IPS DF 6.9 (cell line): ENCODE data around the gene RASA3.
"Not testable (repeated sequence)": the region's sequence is repeated elsewhere in the genome, so short reads cannot be mapped to it uniquely, and the experiment has no call there.

Experiments
- DNase-seq: peaks from one replicate; pipeline ENCODE4 v3.0.0-alpha.2; 2013; ENCODE audit warnings: low read depth, low spot score
- H3K27ac ChIP-seq: one replicate; pipeline ENCODE4 v1.5.1; 2013; ENCODE audit warnings: low read length, control low read depth
- H3K27me3 ChIP-seq: 2 replicates; pipeline ENCODE4 v1.6.1; 2013; ENCODE audit warnings: mild to moderate bottlenecking, low read length; ENCODE audit not compliant: control insufficient read depth, insufficient read depth
- H3K36me3 ChIP-seq: 2 replicates; pipeline ENCODE4 v1.6.1; 2013; ENCODE audit warnings: low read length; ENCODE audit not compliant: control insufficient read depth, insufficient read depth
- H3K4me1 ChIP-seq: 2 replicates; pipeline ENCODE4 v1.6.1; 2013; ENCODE audit warnings: low read length; ENCODE audit not compliant: control insufficient read depth, insufficient read depth
- H3K4me3 ChIP-seq: 2 replicates; pipeline ENCODE4 v1.5.1; 2013; ENCODE audit warnings: mild to moderate bottlenecking, low read length
- H3K9me3 ChIP-seq: 2 replicates; pipeline ENCODE4 v1.6.1; 2013; ENCODE audit warnings: low read length, inconsistent platforms; ENCODE audit not compliant: control insufficient read depth, insufficient read depth
- WGBS: extraction: QIAGEN DNeasy Blood & Tissue Kit; methylation state at CpG from one replicate; pipeline ENCODE4 v1.1.7; 2013; ENCODE audit warnings: mixed read lengths, missing lambda C conversion rate; ENCODE audit not compliant: insufficient read length, insufficient coverage; 5-methylcytosine and 5-hydroxymethylcytosine counted together

The RASA3 gene

DNA sequence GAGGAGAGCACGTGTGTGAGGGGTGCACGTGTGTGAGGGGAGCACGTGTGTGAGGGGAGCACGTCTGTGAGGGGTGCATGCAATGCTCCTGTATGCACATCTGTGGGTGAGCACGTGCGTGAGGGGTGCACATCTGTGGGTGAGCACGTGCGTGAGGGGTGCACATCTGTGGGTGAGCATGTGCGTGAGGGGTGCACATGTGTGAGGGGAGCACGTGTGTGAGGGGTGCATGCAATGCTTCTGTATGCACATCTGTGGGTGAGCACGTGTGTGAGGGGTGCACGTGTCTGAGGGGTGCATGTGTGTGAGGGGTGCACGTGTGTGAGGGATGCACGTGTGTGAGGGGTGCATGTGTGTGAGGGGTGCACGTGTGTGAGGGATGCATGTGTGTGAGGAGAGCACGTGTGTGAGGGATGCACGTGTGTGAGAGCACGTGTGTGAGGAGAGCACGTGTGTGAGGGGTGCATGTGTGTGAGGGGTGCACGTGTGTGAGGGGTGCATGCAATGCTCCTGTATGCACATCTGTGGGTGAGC lies 15.0 kb downstream of the RASA3 start:
- not testable (repeated sequence) for DNase-seq

DNA sequence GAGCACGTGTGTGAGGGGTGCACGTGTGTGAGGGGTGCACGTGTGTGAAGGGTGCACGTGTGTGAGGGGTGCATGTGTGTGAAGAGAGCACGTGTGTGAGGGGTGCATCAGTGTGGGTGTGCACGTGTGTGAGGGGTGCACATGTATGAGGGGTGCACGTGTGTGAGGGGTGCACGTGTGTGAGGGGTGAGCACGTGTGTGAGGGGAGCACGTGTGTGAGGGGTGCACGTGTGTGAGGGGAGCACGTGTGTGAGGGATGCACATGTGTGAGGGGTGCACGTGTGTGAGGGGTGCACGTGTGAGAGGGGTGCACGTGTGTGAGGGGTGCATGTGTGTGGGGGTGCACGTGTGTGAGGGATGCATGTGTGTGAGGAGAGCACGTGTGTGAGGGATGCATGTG lies 15.7 kb downstream of the RASA3 start:
- DNase-seq, result no peak
- H3K36me3 ChIP-seq, result peaks cover 3% of the 10 kb centered on the region; the same call in 1 of the 2 replicates
- no peaks in the 10 kb centered on the region for H3K27me3 ChIP-seq
- WGBS, result no CpG with 5 or more reads among the region's 17 CpGs
- no peak overlapping the region for H3K27ac ChIP-seq
- peaks cover 14% of the 10 kb centered on the region for H3K4me1 ChIP-seq
- H3K4me3 ChIP-seq, result no peak overlapping the region
- H3K9me3 ChIP-seq, result no peaks in the 10 kb centered on the region

More for the DNA sequence above, 15.0 kb downstream of the RASA3 start:
- H3K27me3 ChIP-seq, H3K4me3 ChIP-seq, H3K9me3 ChIP-seq, H3K36me3 ChIP-seq, H3K27ac ChIP-seq: not testable (repeated sequence)
- H3K4me1 ChIP-seq, result peaks cover 14% of the 10 kb centered on the region
- WGBS, result no CpG with 5 or more reads among the region's 20 CpGs

DNA sequence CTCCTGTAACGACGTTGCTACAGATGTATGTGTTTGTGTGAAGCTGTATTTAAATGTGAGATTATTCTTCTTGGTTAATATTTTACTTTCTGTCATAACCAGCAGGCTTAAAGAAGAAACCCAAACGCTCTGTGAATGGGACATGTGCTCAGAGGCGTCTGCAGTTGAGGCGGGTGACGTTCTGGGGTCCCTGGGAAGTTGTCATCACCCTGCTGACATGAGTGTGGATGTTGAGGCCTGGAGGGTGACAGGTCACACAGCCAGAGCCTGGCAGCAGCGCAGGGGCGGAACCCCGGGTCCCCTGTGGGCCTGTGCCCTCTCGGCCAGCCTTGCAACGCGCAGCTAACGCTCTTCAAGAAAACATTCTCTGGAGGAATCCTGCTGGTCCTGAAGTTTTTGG lies 16.6 kb downstream of the RASA3 start:
- Histone ChIP-seq H3K4me1 (peaks cover 15% of the 10 kb centered on the region), H3K27ac (no peak overlapping the region)
- no peak for DNase-seq

DNA sequence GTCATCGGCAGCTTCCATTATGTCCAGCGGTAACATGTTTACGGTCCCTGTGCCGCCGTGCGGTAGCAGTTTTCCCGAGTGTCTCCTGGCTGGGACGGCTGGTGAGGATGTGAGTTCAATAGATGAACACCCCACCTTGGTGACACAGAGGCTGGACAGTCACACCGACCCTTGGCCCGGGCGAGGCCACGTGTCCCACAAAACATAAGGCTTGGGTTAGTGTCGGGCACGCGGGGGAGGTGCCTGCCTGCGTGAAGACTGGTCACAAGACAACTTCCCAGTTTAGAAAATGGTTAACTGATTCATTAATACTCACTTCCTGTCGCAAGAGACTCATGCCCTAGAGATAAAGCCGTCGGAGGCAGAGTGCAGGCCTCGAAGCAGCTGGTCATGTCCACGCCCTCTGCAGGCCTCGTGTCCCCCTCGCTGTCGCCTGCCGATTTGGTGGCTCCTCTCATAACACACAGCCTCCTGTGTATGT lies 17.2 kb downstream of the RASA3 start:
- H3K9me3 ChIP-seq, result no peaks in the 10 kb centered on the region
- H3K4me3 ChIP-seq, result no peak overlapping the region
- peaks cover 17% of the 10 kb centered on the region for H3K4me1 ChIP-seq
- peaks cover 3% of the 10 kb centered on the region; the same call in 1 of the 2 replicates for H3K36me3 ChIP-seq
- no CpG with 5 or more reads among the region's 25 CpGs for WGBS
- H3K27me3 ChIP-seq, result no peaks in the 10 kb centered on the region
- H3K27ac ChIP-seq, result no peak overlapping the region
- DNase-seq, result no peak

More for the DNA sequence above, 16.6 kb downstream of the RASA3 start:
- H3K9me3 ChIP-seq, result no peaks in the 10 kb centered on the region
- H3K27me3 ChIP-seq, result no peaks in the 10 kb centered on the region
- no CpG with 5 or more reads among the region's 13 CpGs for WGBS
- H3K4me3 ChIP-seq, result no peak overlapping the region
- peaks cover 3% of the 10 kb centered on the region; the same call in 1 of the 2 replicates for H3K36me3 ChIP-seq

DNA sequence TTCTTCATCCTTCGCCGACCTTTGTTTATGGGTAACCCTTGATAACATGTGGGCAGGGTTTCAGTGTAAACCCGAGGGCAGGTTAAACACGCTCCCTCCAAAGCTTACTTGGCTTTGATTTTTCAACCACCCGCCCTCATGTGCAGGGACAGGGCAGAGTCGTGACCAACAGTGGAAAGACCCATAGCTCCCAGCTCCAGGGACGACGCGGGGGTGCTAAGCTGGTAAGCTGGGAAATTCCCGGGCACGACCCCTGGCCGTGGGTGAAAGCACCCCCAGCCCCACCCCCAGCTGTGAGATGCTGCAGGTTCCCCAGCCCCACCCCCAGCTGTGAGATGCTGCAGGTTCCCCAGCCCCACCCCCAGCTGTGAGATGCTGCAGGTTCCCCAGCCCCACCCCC lies 17.8 kb downstream of the RASA3 start:
- H3K9me3 ChIP-seq, H3K36me3 ChIP-seq, H3K4me3 ChIP-seq, H3K27ac ChIP-seq, H3K27me3 ChIP-seq, DNase-seq: not testable (repeated sequence)
- H3K4me1 ChIP-seq, result peaks cover 17% of the 10 kb centered on the region
- no CpG with 5 or more reads among the region's 12 CpGs for WGBS

DNA sequence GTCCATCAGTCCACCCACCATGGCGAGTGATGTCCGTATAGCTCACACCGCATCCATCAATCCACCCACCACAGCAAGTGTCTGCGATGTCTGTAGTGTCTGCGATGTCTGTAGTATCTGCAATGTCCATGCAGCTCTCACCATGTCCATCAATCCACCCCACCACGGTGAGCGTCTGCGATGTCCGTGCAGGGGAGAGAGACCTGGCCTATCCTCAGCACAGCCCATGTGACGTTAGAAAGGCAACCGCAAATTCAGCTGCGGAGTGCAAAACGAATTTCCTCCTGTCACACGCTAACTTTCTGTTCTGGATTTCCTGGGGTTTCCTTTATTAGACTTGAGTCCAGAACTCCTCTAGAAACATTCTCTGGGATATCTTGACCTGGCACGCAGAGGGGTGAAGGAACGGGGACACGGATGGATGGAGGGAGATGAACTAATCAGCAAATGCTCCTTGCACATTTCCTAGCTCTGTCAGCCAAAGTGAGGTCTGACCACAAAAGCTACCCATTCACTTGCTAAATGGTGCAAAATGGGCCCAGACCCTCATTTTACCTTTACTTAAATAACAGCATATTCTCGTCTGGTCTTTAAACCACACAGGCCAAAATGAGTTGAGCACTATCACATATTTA lies 18.3 kb downstream of the RASA3 start:
- Histone ChIP-seq H3K36me3 (peaks cover 3% of the 10 kb centered on the region; the same call in 1 of the 2 replicates), H3K4me1 (peaks cover 19% of the 10 kb centered on the region), H3K27me3 (no peaks in the 10 kb centered on the region), H3K4me3 (no peak overlapping the region), H3K9me3 (no peaks in the 10 kb centered on the region), H3K27ac (no peak overlapping the region)
- DNase-seq, result no peak
- no CpG with 5 or more reads among the region's 18 CpGs for WGBS

DNA sequence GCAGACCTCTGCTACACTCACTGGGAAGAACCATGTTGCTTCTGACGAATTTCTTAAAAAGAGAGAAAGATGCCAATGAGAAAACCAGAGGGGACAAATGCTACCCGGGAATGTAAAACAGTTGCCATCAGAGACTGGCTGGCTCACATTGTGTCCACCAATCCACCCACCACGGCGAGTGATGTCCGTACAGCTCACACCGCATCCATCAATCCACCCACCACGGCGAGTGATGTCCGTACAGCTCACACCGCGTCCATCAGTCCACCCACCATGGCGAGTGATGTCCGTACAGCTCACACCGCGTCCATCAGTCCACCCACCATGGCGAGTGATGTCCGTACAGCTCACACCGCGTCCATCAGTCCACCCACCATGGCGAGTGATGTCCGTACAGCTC lies 19.0 kb downstream of the RASA3 start:
- peaks cover 15% of the 10 kb centered on the region for H3K4me1 ChIP-seq
- not testable (repeated sequence) for H3K9me3 ChIP-seq, H3K27ac ChIP-seq, H3K4me3 ChIP-seq, DNase-seq, H3K36me3 ChIP-seq, H3K27me3 ChIP-seq
- WGBS, result no CpG with 5 or more reads among the region's 21 CpGs

DNA sequence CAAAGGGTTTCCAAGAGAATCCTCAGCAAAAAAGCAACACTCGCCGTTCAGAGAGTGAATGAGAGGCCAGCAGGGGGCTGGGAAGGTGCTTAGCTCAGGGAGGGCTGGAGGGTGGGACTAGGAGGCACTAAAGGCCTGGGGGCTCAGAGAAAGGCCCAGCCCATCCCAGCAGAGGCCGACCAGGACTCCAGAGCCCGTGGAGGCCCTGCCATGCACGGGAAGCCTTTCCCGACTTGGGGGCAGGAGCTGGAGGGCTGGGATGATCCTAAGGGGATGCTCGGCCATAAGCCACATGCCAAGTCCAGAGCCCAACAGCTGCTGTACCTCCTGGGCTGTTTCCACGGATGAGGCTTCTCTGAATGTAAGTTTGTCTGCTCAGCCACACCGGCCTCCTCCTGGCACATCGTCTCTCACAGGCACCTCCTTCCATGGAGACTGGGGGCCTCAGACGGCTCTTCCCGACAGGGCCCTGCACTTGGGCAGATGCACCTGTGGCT lies 19.5 kb downstream of the RASA3 start:
- Histone ChIP-seq H3K9me3 (no peaks in the 10 kb centered on the region), H3K27ac (no peak overlapping the region), H3K4me3 (no peak overlapping the region), H3K4me1 (peaks cover 14% of the 10 kb centered on the region), H3K27me3 (no peaks in the 10 kb centered on the region), H3K36me3 (peaks cover 3% of the 10 kb centered on the region; the same call in 1 of the 2 replicates)
- WGBS, result no CpG with 5 or more reads among the region's 12 CpGs
- no peak for DNase-seq

DNA sequence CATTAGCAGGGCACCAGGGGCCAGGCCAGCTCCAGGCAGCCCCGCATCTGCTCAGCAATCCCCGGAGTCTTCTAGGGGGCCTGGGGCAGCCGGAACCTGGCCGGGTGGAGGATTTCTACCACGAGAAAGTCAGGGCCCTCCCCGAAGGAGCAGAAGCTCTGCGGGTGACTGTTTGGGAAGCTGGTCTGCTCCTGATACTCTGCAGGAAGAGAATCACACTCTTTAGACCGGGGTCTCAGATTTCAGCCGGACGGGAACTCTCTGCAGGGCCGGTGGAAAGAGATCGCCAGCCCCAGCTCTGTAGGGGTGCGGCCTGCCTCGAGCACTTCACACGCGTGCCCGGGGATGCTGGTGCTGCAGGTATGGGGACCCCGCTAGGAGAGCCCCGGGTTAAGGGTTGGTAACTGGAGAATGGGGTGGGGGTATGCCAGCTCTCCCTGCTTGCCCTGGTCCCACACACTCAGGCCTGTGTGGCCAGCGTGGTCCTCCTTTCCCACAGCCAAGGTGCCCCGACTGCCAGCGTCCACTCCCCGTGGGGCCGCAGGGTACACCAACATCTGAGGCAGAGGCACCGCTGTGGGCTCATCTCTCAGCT lies 20.1 kb downstream of the RASA3 start:
- WGBS, result no CpG with 5 or more reads among the region's 25 CpGs
- no peak for DNase-seq
- H3K4me1 ChIP-seq, result peaks cover 12% of the 10 kb centered on the region

DNA sequence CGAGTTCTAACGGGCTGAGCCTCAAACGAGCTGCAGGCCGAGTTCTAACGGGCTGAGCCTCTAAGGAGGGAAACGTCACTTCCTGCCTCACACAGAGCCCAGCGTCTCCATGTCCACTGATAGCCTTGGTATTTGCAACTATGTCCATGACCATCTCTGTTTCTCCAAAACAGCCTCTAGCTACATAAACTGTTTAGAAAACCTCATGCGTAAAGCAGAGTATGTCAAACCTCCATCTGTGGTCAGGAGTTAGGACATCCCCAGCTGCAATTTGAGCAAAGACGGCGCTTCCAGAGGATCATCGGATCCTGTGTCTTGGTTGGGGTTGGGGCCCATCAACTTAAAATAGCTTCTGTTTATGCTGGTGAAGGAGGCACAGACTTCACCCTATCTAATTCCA lies 20.8 kb downstream of the RASA3 start:
- Histone ChIP-seq H3K27ac (no peak overlapping the region), H3K27me3 (no peaks in the 10 kb centered on the region), H3K9me3 (no peaks in the 10 kb centered on the region), H3K36me3 (0 out of 2 replicates have a peak, but pooled peaks cover under 1% of the 10 kb centered on the region), H3K4me3 (no peak overlapping the region), H3K4me1 (peaks cover 11% of the 10 kb centered on the region)
- WGBS, result no CpG with 5 or more reads among the region's 11 CpGs
- DNase-seq, result no peak

More for the DNA sequence above, 20.1 kb downstream of the RASA3 start:
- Histone ChIP-seq H3K36me3 (peaks cover 3% of the 10 kb centered on the region; the same call in 1 of the 2 replicates), H3K9me3 (no peaks in the 10 kb centered on the region), H3K27me3 (no peaks in the 10 kb centered on the region), H3K27ac (no peak overlapping the region), H3K4me3 (no peak overlapping the region)
